Measurements from ENCODE around the gene PRKCE. TPM values are rescaled to one million over a fixed set of nuclear protein-coding genes. Genes with fewer than 3 reads are reported as not detected.
A peak's percentile ranks its signal among the peaks of the same experiment; 100 is the strongest.

The PRKCE gene
- total and polyA plus RNA-seq, 11 donors, result 4.1 to 22.3 (median 16.2) TPM

- peaks cover 0 to 28% (median 0%) of the 10 kb centered on the region in 12 donors for H3K4me1 ChIP-seq
- intact Hi-C loops (cut with DNase I), result no loop called here
- no peaks in the 10 kb centered on the region for H3K9me3 ChIP-seq
- H3K4me3 ChIP-seq, result no peak overlapping the region
- ATAC-seq, result no peak
- DNase-seq, result no peak
- TF ChIP-seq POLR2A (IDR thresholded peaks at IDR 0.05), result no peak
- TF ChIP-seq, protein P1, sequence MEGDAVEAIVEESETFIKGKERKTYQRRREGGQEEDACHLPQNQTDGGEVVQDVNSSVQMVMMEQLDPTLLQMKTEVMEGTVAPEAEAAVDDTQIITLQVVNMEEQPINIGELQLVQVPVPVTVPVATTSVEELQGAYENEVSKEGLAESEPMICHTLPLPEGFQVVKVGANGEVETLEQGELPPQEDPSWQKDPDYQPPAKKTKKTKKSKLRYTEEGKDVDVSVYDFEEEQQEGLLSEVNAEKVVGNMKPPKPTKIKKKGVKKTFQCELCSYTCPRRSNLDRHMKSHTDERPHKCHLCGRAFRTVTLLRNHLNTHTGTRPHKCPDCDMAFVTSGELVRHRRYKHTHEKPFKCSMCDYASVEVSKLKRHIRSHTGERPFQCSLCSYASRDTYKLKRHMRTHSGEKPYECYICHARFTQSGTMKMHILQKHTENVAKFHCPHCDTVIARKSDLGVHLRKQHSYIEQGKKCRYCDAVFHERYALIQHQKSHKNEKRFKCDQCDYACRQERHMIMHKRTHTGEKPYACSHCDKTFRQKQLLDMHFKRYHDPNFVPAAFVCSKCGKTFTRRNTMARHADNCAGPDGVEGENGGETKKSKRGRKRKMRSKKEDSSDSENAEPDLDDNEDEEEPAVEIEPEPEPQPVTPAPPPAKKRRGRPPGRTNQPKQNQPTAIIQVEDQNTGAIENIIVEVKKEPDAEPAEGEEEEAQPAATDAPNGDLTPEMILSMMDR (IDR thresholded peaks at IDR 0.05), result no peak
- WGBS, 4 donors, result 80 to 98% (median 95%) methylated on average over 7 of the region's 7 CpGs
- H3K36me3 ChIP-seq, result peaks cover 0 to 24% (median 11%) of the 10 kb centered on the region in 9 donors
- H3K27me3 ChIP-seq, result no peaks in the 10 kb centered on the region
- no peak overlapping the region for H3K27ac ChIP-seq
Observed at GRCh38 chr2:45984366-45984765, 332.9 kb downstream of the PRKCE start.

- no peaks in the 10 kb centered on the region for H3K9me3 ChIP-seq
- H3K4me1 ChIP-seq, result peaks cover 0 to 28% (median 0%) of the 10 kb centered on the region in 12 donors
- H3K36me3 ChIP-seq, result peaks cover 0 to 25% (median 9%) of the 10 kb centered on the region in 9 donors
- 77 to 90% (median 85%) methylated on average over 13 of the region's 13 CpGs for WGBS, 4 donors
- no peaks in the 10 kb centered on the region for H3K27me3 ChIP-seq
- H3K4me3 ChIP-seq, result no peak overlapping the region
- DNase-seq, result no peak
- H3K27ac ChIP-seq, result peak overlapping the region in 1 of 12 donors; percentile 32
- TF ChIP-seq, protein P1 (IDR thresholded peaks at IDR 0.05), result no peak
- no peak for TF ChIP-seq POLR2A (IDR thresholded peaks at IDR 0.05)
- intact Hi-C loops (cut with DNase I), result no loop called here
- ATAC-seq, result no peak
Observed at GRCh38 chr2:45984896-45985473, 333.5 kb downstream of the PRKCE start.

DNA sequence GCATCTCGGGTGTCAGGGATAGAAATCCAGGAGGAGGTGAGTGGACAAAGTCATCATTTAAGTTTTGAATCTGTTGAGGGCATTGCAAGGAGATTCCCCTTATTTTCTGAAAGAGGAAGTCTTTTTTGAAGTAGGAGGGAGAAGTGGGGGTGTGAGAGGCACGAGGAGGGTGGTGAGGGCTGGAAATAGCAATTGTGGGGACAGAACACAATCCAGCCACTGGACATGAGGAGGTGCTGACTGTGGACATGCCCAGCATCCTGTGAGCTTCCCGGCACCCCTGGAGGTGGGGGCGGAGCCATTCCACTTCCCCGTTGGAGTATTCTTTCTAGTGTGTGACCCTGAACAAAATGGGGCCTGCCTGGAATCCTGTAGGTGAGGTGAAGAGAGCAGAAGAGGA lies 335.0 kb downstream of the PRKCE start:
- no peak for TF ChIP-seq POLR2A (IDR thresholded peaks at IDR 0.05)
- TF ChIP-seq, protein P1 (IDR thresholded peaks at IDR 0.05), result no peak
- no peak overlapping the region for H3K4me3 ChIP-seq
- H3K36me3 ChIP-seq, result peaks cover 0 to 21% (median 10%) of the 10 kb centered on the region in 9 donors
- H3K9me3 ChIP-seq, result no peaks in the 10 kb centered on the region
- ATAC-seq, result peak; percentile 45 to 62 (median 56)
- peak overlapping the region in 1 of 12 donors; percentile 60 for H3K27ac ChIP-seq
- peaks cover 0 to 28% (median 0%) of the 10 kb centered on the region in 12 donors for H3K4me1 ChIP-seq
- 52 to 71% (median 58%) methylated on average over 5 of the region's 5 CpGs for WGBS, 4 donors
- peak in 2 of 5 donors; percentile 47 to 56 for DNase-seq
- H3K27me3 ChIP-seq, result no peaks in the 10 kb centered on the region
- intact Hi-C loops (cut with DNase I), result no loop called here

DNA sequence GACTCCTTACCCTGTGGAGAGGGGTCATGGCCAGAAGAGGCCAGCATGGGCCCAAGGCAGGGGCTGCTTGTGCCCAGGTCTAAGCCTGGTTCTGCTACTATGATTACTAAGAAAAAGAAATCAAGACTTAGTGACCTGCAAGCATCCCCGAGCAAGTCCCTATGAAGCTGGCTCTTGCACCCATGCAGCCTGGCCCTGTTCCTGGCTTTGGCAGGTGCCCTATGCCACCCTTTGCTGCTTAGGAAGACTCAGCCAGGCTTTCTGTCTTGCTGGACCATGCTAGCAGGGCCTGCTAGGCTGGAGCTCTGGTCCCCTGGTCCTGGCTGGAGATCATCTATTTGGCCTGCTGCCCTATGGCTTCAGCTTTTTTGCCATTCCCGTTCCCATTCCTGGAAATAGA lies 336.4 kb downstream of the PRKCE start:
- Histone ChIP-seq H3K4me1 (peaks cover 0 to 37% (median 7%) of the 10 kb centered on the region in 12 donors), H3K27ac (no peak overlapping the region), H3K4me3 (no peak overlapping the region), H3K36me3 (peaks cover 0 to 21% (median 7%) of the 10 kb centered on the region in 9 donors), H3K27me3 (no peaks in the 10 kb centered on the region), H3K9me3 (no peaks in the 10 kb centered on the region)
- WGBS, 4 donors, result 86 to 88% (median 87%) methylated on average over 2 of the region's 2 CpGs
- ATAC-seq (no peak), DNase-seq (no peak)
- TF ChIP-seq POLR2A (IDR thresholded peaks at IDR 0.05), result no peak
- TF ChIP-seq, protein P1 (IDR thresholded peaks at IDR 0.05), result no peak
- intact Hi-C loops (cut with DNase I), result no loop called here
